HepG2 (cell line): ENCODE results near the gene TSKU. TPM values are rescaled to one million over a fixed set of nuclear protein-coding genes. Genes with fewer than 3 reads are reported as not detected.
A peak's percentile ranks its signal among the peaks of the same experiment; 100 is the strongest.

Experiments
- CHCHD3 ChIP-seq: sonication (generic); formaldehyde crosslinking; IDR thresholded peaks from 2 replicates; pipeline ENCODE4 v1.8.0; 2022; ENCODE audit warnings: mild to moderate bottlenecking, missing genetic modification reagents, moderate library complexity
- ESRRA ChIP-seq: sonication (generic); formaldehyde crosslinking; IDR thresholded peaks from 2 replicates; pipeline ENCODE4 v1.5.1; 2020; ENCODE audit warnings: mild to moderate bottlenecking, low read depth, missing genetic modification reagents
- NR1H2 ChIP-seq: sonication (generic); formaldehyde crosslinking; IDR thresholded peaks from 2 replicates; pipeline ENCODE4 v1.8.1; 2022; ENCODE audit warnings: low read depth, missing genetic modification reagents, borderline replicate concordance
- SALL1 ChIP-seq: sonication (generic); formaldehyde crosslinking; IDR thresholded peaks from 2 replicates; pipeline ENCODE4 v1.8.0; 2022; ENCODE audit warnings: mild to moderate bottlenecking, missing genetic modification reagents
- SOX5 ChIP-seq: IDR thresholded peaks from 2 replicates; pipeline ENCODE4 v1.6.1; 2016; ENCODE audit warnings: borderline replicate concordance
- SUZ12 ChIP-seq: fragments of 150-350 bp; IDR thresholded peaks from 2 replicates; pipeline ENCODE4 v1.6.1; 2014; ENCODE audit warnings: low read depth, low read length
- ZFP36 ChIP-seq: fragments of 150-350 bp; IDR thresholded peaks from 2 replicates; pipeline ENCODE4 v1.6.1; 2018; ENCODE audit warnings: borderline replicate concordance, low read length, low read depth; ENCODE audit not compliant: partially characterized antibody
- ZNF224 ChIP-seq: sonication (generic); formaldehyde crosslinking; IDR thresholded peaks from 2 replicates; pipeline ENCODE4 v1.5.0; 2020; ENCODE audit warnings: mild to moderate bottlenecking, missing genetic modification reagents
- ZNF546 ChIP-seq: sonication (generic); formaldehyde crosslinking; conservative IDR thresholded peaks from 2 replicates; pipeline ENCODE4 v1.8.1; 2023; ENCODE audit warnings: mild to moderate bottlenecking, missing genetic modification reagents
- ZNF747 ChIP-seq: sonication (generic); formaldehyde crosslinking; IDR thresholded peaks from 2 replicates; pipeline ENCODE4 v1.8.1; 2023; ENCODE audit warnings: missing genetic modification reagents, mild to moderate bottlenecking, borderline replicate concordance
- ZNF775 ChIP-seq: sonication (generic); formaldehyde crosslinking; IDR thresholded peaks from 2 replicates; pipeline ENCODE4 v1.4.0; 2020; ENCODE audit warnings: missing genetic modification reagents, mild to moderate bottlenecking, moderate library complexity, borderline replicate concordance
- polyA plus RNA-seq, 8 experiments: library from polyadenylated mRNA; depleted of rRNA in 3 of 8; stranded (reverse) in 7 of 8; unstranded in 1 of 8; fragments of >200 nt; fragmentation: Illumina TruSeq in 4 of 8; extraction: Trizol in 4 of 8; gene quantifications; 2 replicates each; pipeline versions ENCODE4 v1.2.1 to v1.2.3, GENCODE V29; 2011 to 2016; ENCODE audit warnings: low read depth in 4 of 8, missing spikeins in 1 of 8, mixed read lengths in 1 of 8; ENCODE audit not compliant: insufficient read depth in 1 of 8
- total RNA-seq, 5 experiments: library from RNA; depleted of rRNA; stranded (reverse); fragments of >200 nt; fragmentation: Illumina TruSeq; extraction: Trizol; gene quantifications; 2 replicates each; pipeline ENCODE4 v1.2.3, GENCODE V29; 2016; ENCODE audit warnings: low read depth in 1 of 5
- TF ChIP-seq, protein P1 (sequence below): sonication (generic); formaldehyde crosslinking; IDR thresholded peaks from 2 replicates; pipeline ENCODE4 v1.5.1; 2020; ENCODE audit warnings: mild to moderate bottlenecking, missing genetic modification reagents, moderate library complexity
- TF ChIP-seq, protein P2 (sequence below): sonication (generic); formaldehyde crosslinking; conservative IDR thresholded peaks from 2 replicates; pipeline ENCODE4 v1.4.0; 2020; ENCODE audit warnings: mild to moderate bottlenecking, missing genetic modification reagents, moderate library complexity
- TF ChIP-seq, protein P3 (sequence below): sonication (generic); formaldehyde crosslinking; IDR thresholded peaks from 2 replicates; pipeline ENCODE4 v1.4.0; 2020; ENCODE audit warnings: missing genetic modification reagents, low read depth, mild to moderate bottlenecking, borderline replicate concordance
- TF ChIP-seq, protein P4 (sequence below): sonication (generic); formaldehyde crosslinking; IDR thresholded peaks from 2 replicates; pipeline ENCODE4 v1.4.0; 2020; ENCODE audit warnings: missing genetic modification reagents; ENCODE audit errors: not compliant biosample characterization
- TF ChIP-seq, protein P5 (sequence below): sonication (generic); formaldehyde crosslinking; IDR thresholded peaks from 2 replicates; pipeline ENCODE4 v1.4.0; 2020; ENCODE audit warnings: missing genetic modification reagents, borderline replicate concordance

TSKU gene
- total and polyA plus RNA-seq, 2 of the 13 experiments (the other 11 are each of a cell fraction or from before 2014, with no cell fraction given) = 20.3 to 21.4 TPM

DNA sequence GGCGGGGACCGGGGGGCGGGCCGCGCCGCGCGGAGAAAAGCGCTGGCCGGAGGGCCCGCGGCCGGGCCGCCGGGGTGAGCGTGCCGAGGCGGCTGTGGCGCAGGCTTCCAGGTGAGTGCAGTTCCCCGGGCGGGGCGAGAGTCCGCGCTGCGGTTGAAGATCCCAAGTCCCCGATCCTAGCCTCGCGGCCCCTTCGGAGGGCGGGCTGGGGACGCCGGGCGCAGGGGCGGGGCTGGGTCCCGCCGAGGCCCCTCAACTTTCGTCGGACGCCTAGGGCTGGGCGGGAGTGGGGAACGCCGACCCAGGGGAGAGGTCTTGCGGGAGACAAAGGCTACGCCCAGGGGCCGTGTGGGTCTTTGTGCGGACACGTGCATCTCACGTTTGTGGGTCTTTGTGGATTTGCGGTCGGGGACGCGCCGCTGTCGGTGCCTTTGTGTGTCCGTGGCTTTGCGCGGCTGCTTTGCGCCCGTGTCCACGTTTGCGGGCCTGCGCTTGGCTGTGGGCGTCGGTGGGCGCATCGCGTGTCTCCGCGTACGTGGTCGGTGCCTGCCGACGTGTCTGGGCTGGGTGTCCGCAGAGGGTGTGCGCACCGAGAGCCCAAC is at the start of gene TSKU (continued):
- TF ChIP-seq, protein P1, sequence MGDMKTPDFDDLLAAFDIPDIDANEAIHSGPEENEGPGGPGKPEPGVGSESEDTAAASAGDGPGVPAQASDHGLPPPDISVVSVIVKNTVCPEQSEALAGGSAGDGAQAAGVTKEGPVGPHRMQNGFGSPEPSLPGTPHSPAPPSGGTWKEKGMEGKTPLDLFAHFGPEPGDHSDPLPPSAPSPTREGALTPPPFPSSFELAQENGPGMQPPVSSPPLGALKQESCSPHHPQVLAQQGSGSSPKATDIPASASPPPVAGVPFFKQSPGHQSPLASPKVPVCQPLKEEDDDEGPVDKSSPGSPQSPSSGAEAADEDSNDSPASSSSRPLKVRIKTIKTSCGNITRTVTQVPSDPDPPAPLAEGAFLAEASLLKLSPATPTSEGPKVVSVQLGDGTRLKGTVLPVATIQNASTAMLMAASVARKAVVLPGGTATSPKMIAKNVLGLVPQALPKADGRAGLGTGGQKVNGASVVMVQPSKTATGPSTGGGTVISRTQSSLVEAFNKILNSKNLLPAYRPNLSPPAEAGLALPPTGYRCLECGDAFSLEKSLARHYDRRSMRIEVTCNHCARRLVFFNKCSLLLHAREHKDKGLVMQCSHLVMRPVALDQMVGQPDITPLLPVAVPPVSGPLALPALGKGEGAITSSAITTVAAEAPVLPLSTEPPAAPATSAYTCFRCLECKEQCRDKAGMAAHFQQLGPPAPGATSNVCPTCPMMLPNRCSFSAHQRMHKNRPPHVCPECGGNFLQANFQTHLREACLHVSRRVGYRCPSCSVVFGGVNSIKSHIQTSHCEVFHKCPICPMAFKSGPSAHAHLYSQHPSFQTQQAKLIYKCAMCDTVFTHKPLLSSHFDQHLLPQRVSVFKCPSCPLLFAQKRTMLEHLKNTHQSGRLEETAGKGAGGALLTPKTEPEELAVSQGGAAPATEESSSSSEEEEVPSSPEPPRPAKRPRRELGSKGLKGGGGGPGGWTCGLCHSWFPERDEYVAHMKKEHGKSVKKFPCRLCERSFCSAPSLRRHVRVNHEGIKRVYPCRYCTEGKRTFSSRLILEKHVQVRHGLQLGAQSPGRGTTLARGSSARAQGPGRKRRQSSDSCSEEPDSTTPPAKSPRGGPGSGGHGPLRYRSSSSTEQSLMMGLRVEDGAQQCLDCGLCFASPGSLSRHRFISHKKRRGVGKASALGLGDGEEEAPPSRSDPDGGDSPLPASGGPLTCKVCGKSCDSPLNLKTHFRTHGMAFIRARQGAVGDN = peak; percentile 78
- TF ChIP-seq ZNF747 (CRISPR knock-in tag) (no peak), SOX5 (CRISPR knock-in tag) (no peak), SALL1 (CRISPR knock-in tag) (no peak; the same call in none of the 2 replicates), CHCHD3 (CRISPR knock-in tag) (no peak), ZNF224 (CRISPR knock-in tag) (no peak), NR1H2 (0 out of 2 replicates have a peak, but pooled peaks have one; percentile 31), SUZ12 (no peak), ZNF546 (0 out of 2 replicates have a peak, but pooled peaks have one; percentile 54), ESRRA (0 out of 2 replicates have a peak, but pooled peaks have one; percentile 15), ZFP36 (no peak), ZNF775 (no peak)
- TF ChIP-seq, protein P2, sequence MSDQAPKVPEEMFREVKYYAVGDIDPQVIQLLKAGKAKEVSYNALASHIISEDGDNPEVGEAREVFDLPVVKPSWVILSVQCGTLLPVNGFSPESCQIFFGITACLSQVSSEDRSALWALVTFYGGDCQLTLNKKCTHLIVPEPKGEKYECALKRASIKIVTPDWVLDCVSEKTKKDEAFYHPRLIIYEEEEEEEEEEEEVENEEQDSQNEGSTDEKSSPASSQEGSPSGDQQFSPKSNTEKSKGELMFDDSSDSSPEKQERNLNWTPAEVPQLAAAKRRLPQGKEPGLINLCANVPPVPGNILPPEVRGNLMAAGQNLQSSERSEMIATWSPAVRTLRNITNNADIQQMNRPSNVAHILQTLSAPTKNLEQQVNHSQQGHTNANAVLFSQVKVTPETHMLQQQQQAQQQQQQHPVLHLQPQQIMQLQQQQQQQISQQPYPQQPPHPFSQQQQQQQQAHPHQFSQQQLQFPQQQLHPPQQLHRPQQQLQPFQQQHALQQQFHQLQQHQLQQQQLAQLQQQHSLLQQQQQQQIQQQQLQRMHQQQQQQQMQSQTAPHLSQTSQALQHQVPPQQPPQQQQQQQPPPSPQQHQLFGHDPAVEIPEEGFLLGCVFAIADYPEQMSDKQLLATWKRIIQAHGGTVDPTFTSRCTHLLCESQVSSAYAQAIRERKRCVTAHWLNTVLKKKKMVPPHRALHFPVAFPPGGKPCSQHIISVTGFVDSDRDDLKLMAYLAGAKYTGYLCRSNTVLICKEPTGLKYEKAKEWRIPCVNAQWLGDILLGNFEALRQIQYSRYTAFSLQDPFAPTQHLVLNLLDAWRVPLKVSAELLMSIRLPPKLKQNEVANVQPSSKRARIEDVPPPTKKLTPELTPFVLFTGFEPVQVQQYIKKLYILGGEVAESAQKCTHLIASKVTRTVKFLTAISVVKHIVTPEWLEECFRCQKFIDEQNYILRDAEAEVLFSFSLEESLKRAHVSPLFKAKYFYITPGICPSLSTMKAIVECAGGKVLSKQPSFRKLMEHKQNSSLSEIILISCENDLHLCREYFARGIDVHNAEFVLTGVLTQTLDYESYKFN = no peak
- TF ChIP-seq, protein P3, sequence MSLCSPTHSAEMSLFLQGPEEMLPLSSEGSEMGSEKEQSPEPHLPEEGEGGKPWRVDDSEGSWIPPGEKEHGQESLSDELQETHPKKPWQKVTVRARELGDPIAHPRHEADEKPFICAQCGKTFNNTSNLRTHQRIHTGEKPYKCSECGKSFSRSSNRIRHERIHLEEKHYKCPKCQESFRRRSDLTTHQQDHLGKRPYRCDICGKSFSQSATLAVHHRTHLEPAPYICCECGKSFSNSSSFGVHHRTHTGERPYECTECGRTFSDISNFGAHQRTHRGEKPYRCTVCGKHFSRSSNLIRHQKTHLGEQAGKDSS = no peak
- TF ChIP-seq, protein P4, sequence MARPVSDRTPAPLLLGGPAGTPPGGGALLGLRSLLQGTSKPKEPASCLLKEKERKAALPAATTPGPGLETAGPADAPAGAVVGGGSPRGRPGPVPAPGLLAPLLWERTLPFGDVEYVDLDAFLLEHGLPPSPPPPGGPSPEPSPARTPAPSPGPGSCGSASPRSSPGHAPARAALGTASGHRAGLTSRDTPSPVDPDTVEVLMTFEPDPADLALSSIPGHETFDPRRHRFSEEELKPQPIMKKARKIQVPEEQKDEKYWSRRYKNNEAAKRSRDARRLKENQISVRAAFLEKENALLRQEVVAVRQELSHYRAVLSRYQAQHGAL (CRISPR knock-in tag) = no peak
- TF ChIP-seq, protein P5, sequence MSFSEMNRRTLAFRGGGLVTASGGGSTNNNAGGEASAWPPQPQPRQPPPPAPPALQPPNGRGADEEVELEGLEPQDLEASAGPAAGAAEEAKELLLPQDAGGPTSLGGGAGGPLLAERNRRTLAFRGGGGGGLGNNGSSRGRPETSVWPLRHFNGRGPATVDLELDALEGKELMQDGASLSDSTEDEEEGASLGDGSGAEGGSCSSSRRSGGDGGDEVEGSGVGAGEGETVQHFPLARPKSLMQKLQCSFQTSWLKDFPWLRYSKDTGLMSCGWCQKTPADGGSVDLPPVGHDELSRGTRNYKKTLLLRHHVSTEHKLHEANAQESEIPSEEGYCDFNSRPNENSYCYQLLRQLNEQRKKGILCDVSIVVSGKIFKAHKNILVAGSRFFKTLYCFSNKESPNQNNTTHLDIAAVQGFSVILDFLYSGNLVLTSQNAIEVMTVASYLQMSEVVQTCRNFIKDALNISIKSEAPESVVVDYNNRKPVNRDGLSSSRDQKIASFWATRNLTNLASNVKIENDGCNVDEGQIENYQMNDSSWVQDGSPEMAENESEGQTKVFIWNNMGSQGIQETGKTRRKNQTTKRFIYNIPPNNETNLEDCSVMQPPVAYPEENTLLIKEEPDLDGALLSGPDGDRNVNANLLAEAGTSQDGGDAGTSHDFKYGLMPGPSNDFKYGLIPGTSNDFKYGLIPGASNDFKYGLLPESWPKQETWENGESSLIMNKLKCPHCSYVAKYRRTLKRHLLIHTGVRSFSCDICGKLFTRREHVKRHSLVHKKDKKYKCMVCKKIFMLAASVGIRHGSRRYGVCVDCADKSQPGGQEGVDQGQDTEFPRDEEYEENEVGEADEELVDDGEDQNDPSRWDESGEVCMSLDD (CRISPR knock-in tag) = no peak; the same call in 1 of the 2 replicates
